NB4 (cell line): Measurements from ENCODE around the gene ZW10.
A peak's percentile ranks its signal among the peaks of the same experiment; 100 is the strongest.

Source experiments
- DNase-seq: peaks from one replicate; pipeline ENCODE4 v3.0.0; 2010; ENCODE audit warnings: low read depth
- H3K4me3 ChIP-seq: one replicate; pipeline ENCODE4 v1.5.1; 2011; ENCODE audit warnings: mild to moderate bottlenecking, low read depth, low read length, moderate library complexity
- MAX ChIP-seq: IDR thresholded peaks from 2 replicates; pipeline ENCODE4 v1.6.1; 2011; ENCODE audit warnings: low read depth, low read length
- MYC ChIP-seq: IDR thresholded peaks from 2 replicates; pipeline ENCODE4 v1.6.1; 2011; ENCODE audit warnings: low read depth, low read length
- POLR2A ChIP-seq: IDR thresholded peaks from 2 replicates; pipeline ENCODE4 v1.6.1; 2011; ENCODE audit warnings: mild to moderate bottlenecking; ENCODE audit not compliant: insufficient read length; ENCODE audit errors: extremely low read depth
- TF ChIP-seq, protein P1 (sequence below): IDR thresholded peaks from one replicate; pipeline ENCODE4 v1.5.1; 2012; ENCODE audit warnings: low read depth, low read length

The ZW10 gene

GRCh38 chr11:113782134-113782533, 8.6 kb upstream of the ZW10 start:
- DNase-seq, result no peak
- no peak overlapping the region for H3K4me3 ChIP-seq
- no peak for TF ChIP-seq MAX
- TF ChIP-seq POLR2A, result no peak
- TF ChIP-seq, protein P1, sequence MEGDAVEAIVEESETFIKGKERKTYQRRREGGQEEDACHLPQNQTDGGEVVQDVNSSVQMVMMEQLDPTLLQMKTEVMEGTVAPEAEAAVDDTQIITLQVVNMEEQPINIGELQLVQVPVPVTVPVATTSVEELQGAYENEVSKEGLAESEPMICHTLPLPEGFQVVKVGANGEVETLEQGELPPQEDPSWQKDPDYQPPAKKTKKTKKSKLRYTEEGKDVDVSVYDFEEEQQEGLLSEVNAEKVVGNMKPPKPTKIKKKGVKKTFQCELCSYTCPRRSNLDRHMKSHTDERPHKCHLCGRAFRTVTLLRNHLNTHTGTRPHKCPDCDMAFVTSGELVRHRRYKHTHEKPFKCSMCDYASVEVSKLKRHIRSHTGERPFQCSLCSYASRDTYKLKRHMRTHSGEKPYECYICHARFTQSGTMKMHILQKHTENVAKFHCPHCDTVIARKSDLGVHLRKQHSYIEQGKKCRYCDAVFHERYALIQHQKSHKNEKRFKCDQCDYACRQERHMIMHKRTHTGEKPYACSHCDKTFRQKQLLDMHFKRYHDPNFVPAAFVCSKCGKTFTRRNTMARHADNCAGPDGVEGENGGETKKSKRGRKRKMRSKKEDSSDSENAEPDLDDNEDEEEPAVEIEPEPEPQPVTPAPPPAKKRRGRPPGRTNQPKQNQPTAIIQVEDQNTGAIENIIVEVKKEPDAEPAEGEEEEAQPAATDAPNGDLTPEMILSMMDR, result no peak
- TF ChIP-seq MYC, result no peak

- TF ChIP-seq MYC (no peak), MAX (no peak), POLR2A (no peak)
- TF ChIP-seq, protein P1, result no peak
- H3K4me3 ChIP-seq, result no peak overlapping the region
- DNase-seq, result no peak
Measured at GRCh38 chr11:113781682-113782081, 8.2 kb upstream of the ZW10 start.

- TF ChIP-seq MAX (no peak), POLR2A (no peak), MYC (no peak)
- TF ChIP-seq, protein P1, result no peak
- DNase-seq, result no peak
- no peak within 1 kb of the TSS for H3K4me3 ChIP-seq
Measured at GRCh38 chr11:113779496-113779895, 6.0 kb upstream of the ZW10 start, which contains the start of gene CLDN25. CLDN25 (plus strand) TSS chr11:113779796; CDS start chr11:113779796, 0 bp downstream.

DNA sequence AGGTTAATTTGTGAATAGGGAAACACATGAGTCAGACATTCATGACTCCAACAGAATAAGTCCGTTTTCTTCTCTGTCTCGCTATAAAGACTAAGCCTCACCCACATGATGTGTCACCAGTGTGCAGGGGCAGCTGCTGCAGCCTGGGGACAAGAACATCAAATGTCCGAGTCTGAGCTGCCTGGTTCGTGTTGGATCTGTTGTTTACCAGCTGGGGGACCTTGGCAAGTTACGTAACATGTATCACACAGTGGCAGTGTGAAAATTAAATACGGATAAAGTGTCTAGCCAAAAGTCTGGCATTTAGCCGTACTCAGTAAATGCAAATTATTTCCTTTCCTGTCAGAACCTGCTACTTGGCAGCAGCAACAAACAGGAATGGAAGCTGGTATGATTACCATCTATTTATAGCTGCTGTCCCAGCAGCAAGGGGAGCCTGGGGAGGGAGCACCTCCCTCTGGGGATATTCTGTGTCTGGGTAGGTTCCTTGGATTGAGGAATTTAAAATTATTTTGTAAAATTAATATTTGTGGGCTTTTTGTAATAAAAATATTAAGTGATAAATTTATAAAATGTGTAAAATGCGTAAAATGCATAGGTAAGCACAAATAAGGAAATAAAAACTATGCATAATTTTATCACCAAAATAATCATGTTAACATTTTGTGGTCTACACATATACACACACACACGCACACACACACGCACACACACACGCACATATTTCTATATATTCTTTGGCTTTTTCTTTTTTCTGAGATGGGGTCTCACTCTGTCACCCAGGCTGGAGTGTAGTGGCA, 4.8 kb upstream of the ZW10 start:
- peak; percentile 7 for DNase-seq
- H3K4me3 ChIP-seq, result no peak overlapping the region

DNA sequence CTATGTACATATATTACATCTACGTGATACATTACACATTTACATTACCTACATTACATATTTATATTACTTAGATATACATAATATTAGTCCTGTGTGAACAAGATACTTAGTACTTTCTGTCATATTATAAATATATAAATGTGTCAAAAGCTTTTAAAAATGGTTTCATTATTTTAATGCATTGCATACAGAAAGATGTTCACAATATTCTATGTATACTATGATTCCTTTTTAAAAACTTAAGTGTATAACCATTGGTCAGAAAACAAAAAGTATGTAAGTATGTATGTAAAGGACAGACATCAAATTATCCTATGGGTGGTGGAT, 647 bp upstream of the ZW10 start:
- TF ChIP-seq, protein P1, result no peak
- no peak for TF ChIP-seq MYC
- TF ChIP-seq MAX, result no peak
- TF ChIP-seq POLR2A, result no peak

More for the DNA sequence above, 4.8 kb upstream of the ZW10 start:
- TF ChIP-seq MAX (no peak), MYC (no peak), POLR2A (no peak)
- TF ChIP-seq, protein P1, result no peak

More for the DNA sequence above, 647 bp upstream of the ZW10 start:
- peak overlapping the region; percentile 90 for H3K4me3 ChIP-seq
- no peak for DNase-seq
